Mesenchymal stem cell (in vitro differentiated cells and primary cell): Measurements from ENCODE around the gene ADAMTS17.

Source experiments
- DNase-seq: peaks from one replicate; pipeline ENCODE4 v3.0.0-alpha.2; 2013
- H2AFZ ChIP-seq: one replicate; pipeline ENCODE4 v1.6.1; 2013; ENCODE audit warnings: low read depth, mild to moderate bottlenecking, control low read depth, inconsistent platforms, low read length, moderate library complexity
- H2AK5ac ChIP-seq: 2 replicates; pipeline ENCODE4 v1.6.1; 2013; ENCODE audit warnings: low read length, moderate library complexity, mild to moderate bottlenecking, inconsistent platforms; ENCODE audit not compliant: severe bottlenecking
- H2BK120ac ChIP-seq: one replicate; pipeline ENCODE4 v1.6.1; 2013; ENCODE audit warnings: low read depth, mild to moderate bottlenecking, inconsistent platforms, low read length, moderate library complexity
- H2BK12ac ChIP-seq, 2 experiments: one replicate each; pipeline ENCODE4 v1.6.1; 2013; ENCODE audit warnings: inconsistent platforms in 2 of 2, low read length in 2 of 2, mild to moderate bottlenecking in 2 of 2, moderate library complexity in 2 of 2, control low read depth in 1 of 2
- H2BK15ac ChIP-seq: one replicate; pipeline ENCODE4 v1.6.1; 2013; ENCODE audit warnings: mild to moderate bottlenecking, low read depth, inconsistent platforms; ENCODE audit not compliant: poor library complexity, severe bottlenecking
- H2BK5ac ChIP-seq: 2 replicates; pipeline ENCODE4 v1.6.1; 2013; ENCODE audit warnings: low read depth, mild to moderate bottlenecking, low read length, control low read depth, inconsistent platforms; ENCODE audit not compliant: poor library complexity, severe bottlenecking
- H3K14ac ChIP-seq, 2 experiments: one replicate each; pipeline ENCODE4 v1.6.1; 2013; ENCODE audit warnings: inconsistent platforms in 2 of 2, low read length in 2 of 2, control low read depth in 1 of 2, mild to moderate bottlenecking in 1 of 2, moderate library complexity in 1 of 2
- H3K18ac ChIP-seq, 2 experiments: one replicate each; pipeline ENCODE4 v1.6.1; 2013; ENCODE audit warnings: inconsistent platforms in 2 of 2, low read length in 2 of 2, control low read depth in 1 of 2, low read depth in 1 of 2, mild to moderate bottlenecking in 1 of 2
- H3K23ac ChIP-seq, 2 experiments: one replicate each; pipeline ENCODE4 v1.6.1; 2013; ENCODE audit warnings: inconsistent platforms in 2 of 2, low read length in 2 of 2, mild to moderate bottlenecking in 2 of 2, moderate library complexity in 2 of 2, control low read depth in 1 of 2
- H3K27ac ChIP-seq: 2 replicates; pipeline ENCODE4 v1.5.1; 2013; ENCODE audit warnings: mild to moderate bottlenecking, moderate library complexity, low read length, control low read depth, inconsistent platforms; ENCODE audit not compliant: poor library complexity, severe bottlenecking
- H3K27me3 ChIP-seq, 2 experiments: 2 replicates each; pipeline versions ENCODE4 v1.6.1 to v1.7.0; 2013; ENCODE audit warnings: low read length in 2 of 2, mild to moderate bottlenecking in 2 of 2, moderate library complexity in 2 of 2, control low read depth in 1 of 2, inconsistent platforms in 1 of 2; ENCODE audit not compliant: control insufficient read depth in 1 of 2, insufficient read depth in 1 of 2
- H3K36me3 ChIP-seq, 2 experiments: 2 replicates each; pipeline versions ENCODE4 v1.6.1 to v1.7.0; 2013; ENCODE audit warnings: low read length in 2 of 2, control low read depth in 1 of 2, inconsistent platforms in 1 of 2, low read depth in 1 of 2, mild to moderate bottlenecking in 1 of 2; ENCODE audit not compliant: insufficient read depth in 2 of 2, control insufficient read depth in 1 of 2
- H3K4ac ChIP-seq, 2 experiments: one replicate each; pipeline ENCODE4 v1.6.1; 2013; ENCODE audit warnings: inconsistent platforms in 2 of 2, low read length in 2 of 2, mild to moderate bottlenecking in 2 of 2, moderate library complexity in 2 of 2, control low read depth in 1 of 2, low read depth in 1 of 2
- H3K4me1 ChIP-seq: 2 replicates; pipeline ENCODE4 v1.6.1; 2013; ENCODE audit warnings: low read depth, low read length, control low read depth; ENCODE audit not compliant: control insufficient read depth, insufficient read depth
- H3K4me2 ChIP-seq: 2 replicates; pipeline ENCODE4 v1.6.1; 2013; ENCODE audit warnings: low read length, mild to moderate bottlenecking, inconsistent platforms; ENCODE audit not compliant: poor library complexity, severe bottlenecking
- H3K4me3 ChIP-seq, 2 experiments: 2 replicates each; pipeline versions ENCODE4 v1.5.1 to v1.7.0; 2013; ENCODE audit warnings: low read length in 2 of 2, mild to moderate bottlenecking in 2 of 2, control low read depth in 1 of 2, low read depth in 1 of 2; ENCODE audit not compliant: insufficient read depth in 1 of 2
- H3K79me1 ChIP-seq: replicated peaks from 2 replicates; pipeline ENCODE4 v1.6.1; 2013; ENCODE audit warnings: mild to moderate bottlenecking, control low read depth, low read length, inconsistent platforms; ENCODE audit not compliant: poor library complexity, severe bottlenecking
- H3K9ac ChIP-seq: 2 replicates; pipeline ENCODE4 v1.7.0; 2013; ENCODE audit warnings: mild to moderate bottlenecking, low read length, moderate library complexity
- H3K9me3 ChIP-seq: 2 replicates; pipeline ENCODE4 v1.7.0; 2013; ENCODE audit warnings: mild to moderate bottlenecking, low read length; ENCODE audit not compliant: control insufficient read depth
- H4K8ac ChIP-seq: one replicate; pipeline ENCODE4 v1.6.1; 2013; ENCODE audit warnings: inconsistent platforms, mild to moderate bottlenecking, low read length, moderate library complexity
- H4K91ac ChIP-seq: one replicate; pipeline ENCODE4 v1.6.1; 2013; ENCODE audit warnings: mild to moderate bottlenecking, low read length, inconsistent platforms
- WGBS: methylation state at CpG from one replicate; pipeline ENCODE4 v1.1.7; 2013; ENCODE audit warnings: mixed read lengths; 5-methylcytosine and 5-hydroxymethylcytosine counted together

The ADAMTS17 gene

DNA sequence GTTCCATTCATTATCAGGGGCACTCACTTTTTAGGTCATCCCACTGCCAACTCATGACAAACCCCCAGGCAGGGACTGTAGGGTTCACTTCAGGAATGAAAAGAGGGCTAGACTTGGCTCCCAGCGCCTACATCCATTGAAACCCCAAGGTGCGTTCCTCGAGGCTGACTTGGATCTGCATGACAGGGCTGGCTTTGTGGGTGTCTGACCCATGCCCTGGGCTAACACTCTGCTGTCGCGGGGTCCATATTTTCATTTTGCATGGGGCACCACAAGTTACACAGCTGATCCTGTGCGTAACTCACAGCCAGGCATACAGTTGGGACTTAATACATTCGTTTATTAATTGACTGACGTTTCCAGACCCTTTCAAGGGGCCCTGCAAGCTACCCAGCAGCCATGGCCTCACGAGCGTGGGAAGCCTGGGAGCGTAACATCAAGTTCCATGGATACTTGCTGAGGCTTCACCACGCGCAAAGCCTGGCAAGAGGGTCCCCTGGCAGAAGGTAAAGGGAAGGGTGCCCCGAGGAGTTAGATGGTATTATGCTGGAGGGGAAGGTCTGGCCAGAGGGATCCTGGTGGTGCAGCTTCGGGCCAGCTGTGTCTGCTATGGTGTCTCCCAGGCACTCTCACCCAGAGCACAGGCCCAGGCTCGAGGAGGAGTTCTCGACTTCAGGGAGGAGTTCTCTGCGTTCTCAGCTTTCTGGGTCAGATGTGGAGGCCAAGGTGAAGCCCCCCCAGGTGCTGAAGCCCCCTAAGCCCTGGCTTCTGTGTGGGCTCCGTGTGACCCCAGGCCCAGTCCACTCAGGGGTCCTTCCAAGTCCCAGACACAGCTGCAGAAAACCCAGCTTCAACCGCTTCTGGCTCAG lies 85.4 kb downstream of the ADAMTS17 start:
- Histone ChIP-seq H3K9ac (no peak overlapping the region), H3K4ac (no peak overlapping the region), H2AFZ (no peak overlapping the region), H3K79me1 (no peaks in the 10 kb centered on the region), H3K23ac (no peak overlapping the region), H3K4me3 (no peak overlapping the region), H2BK15ac (no peak overlapping the region), H2BK12ac (no peak overlapping the region), H3K4me1 (no peaks in the 10 kb centered on the region), H4K91ac (no peak overlapping the region), H3K36me3 (no peaks in the 10 kb centered on the region), H3K18ac (no peak overlapping the region), H4K8ac (no peak overlapping the region), H3K27ac (no peak overlapping the region), H2AK5ac (no peak overlapping the region), H3K9me3 (no peaks in the 10 kb centered on the region), H3K14ac (no peak overlapping the region), H2BK5ac (no peak overlapping the region), H3K4me2 (no peak overlapping the region), H2BK120ac (no peak overlapping the region), H3K27me3 (no peaks in the 10 kb centered on the region)
- WGBS: 68% methylated on average over 20 of the region's 20 CpGs
- no peak for DNase-seq

DNA sequence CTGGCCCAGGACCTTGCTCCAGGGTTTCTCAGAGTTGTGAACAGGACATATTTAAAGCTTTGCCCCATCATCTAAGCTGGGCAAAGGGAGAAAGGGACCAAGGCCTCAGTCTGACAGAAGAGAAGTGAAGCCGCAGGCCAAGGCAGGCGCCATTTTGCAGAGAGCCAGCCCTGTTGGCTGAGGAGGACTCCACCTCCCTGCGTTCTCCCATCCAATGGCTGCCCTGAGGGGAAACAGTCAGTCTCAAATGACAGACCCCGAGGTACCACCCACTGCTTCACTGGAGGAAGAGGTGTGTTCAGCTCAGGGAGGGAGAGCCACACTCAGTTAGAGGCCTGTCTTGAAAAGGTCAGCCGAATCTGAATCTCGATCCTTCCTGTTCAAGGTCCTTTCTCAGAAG lies 86.1 kb downstream of the ADAMTS17 start:
- Histone ChIP-seq H3K18ac (no peak overlapping the region), H3K27ac (no peak overlapping the region), H2BK12ac (no peak overlapping the region), H3K4me2 (no peak overlapping the region), H2AFZ (no peak overlapping the region), H2BK5ac (no peak overlapping the region), H3K14ac (no peak overlapping the region), H3K4me1 (no peaks in the 10 kb centered on the region), H3K23ac (no peak overlapping the region), H3K9me3 (no peaks in the 10 kb centered on the region), H2BK120ac (no peak overlapping the region), H3K9ac (no peak overlapping the region), H3K79me1 (no peaks in the 10 kb centered on the region), H2AK5ac (no peak overlapping the region), H3K27me3 (no peaks in the 10 kb centered on the region), H3K4me3 (no peak overlapping the region), H3K36me3 (no peaks in the 10 kb centered on the region), H4K91ac (no peak overlapping the region), H4K8ac (no peak overlapping the region), H3K4ac (no peak overlapping the region), H2BK15ac (no peak overlapping the region)
- 65% methylated on average over 6 of the region's 6 CpGs for WGBS
- DNase-seq: no peak

DNA sequence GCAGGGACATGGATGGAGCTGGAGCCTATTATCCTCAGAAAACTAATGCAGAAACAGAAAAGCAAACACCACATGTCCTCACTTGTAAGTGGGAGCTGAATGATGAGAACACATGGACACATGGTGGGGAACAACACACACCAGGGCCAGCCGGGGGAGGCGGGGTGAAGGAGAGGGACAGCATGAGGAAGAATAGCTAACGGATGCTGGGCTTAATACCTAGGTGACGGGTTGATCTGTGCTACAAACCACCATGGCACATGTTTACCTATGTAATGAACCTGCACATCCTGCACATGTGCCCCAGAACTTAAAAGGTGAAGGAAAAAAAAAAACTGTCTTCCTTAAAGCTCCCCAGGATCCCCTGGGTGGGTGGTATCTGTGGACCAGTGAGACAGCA lies 87.1 kb downstream of the ADAMTS17 start:
- no peak overlapping the region for H3K18ac ChIP-seq
- H3K79me1 ChIP-seq: no peaks in the 10 kb centered on the region
- no peak overlapping the region for H2BK12ac ChIP-seq
- no peak overlapping the region for H2AFZ ChIP-seq
- no peak overlapping the region for H3K14ac ChIP-seq
- no peak overlapping the region for H2BK15ac ChIP-seq
- no peak overlapping the region for H3K4ac ChIP-seq
- no peak overlapping the region for H4K91ac ChIP-seq
- H3K4me2 ChIP-seq: no peak overlapping the region
- WGBS: 100% methylated on average over 2 of the region's 4 CpGs
- H3K27me3 ChIP-seq: no peaks in the 10 kb centered on the region
- no peaks in the 10 kb centered on the region for H3K36me3 ChIP-seq
- no peak for DNase-seq
- H3K4me1 ChIP-seq: no peaks in the 10 kb centered on the region
- H2BK5ac ChIP-seq: no peak overlapping the region
- no peak overlapping the region for H4K8ac ChIP-seq
- no peak overlapping the region for H2BK120ac ChIP-seq
- no peak overlapping the region for H3K27ac ChIP-seq
- no peak overlapping the region for H3K23ac ChIP-seq
- no peak overlapping the region for H3K9ac ChIP-seq
- H3K4me3 ChIP-seq: no peak overlapping the region
- H3K9me3 ChIP-seq: no peaks in the 10 kb centered on the region
- H2AK5ac ChIP-seq: no peak overlapping the region

DNA sequence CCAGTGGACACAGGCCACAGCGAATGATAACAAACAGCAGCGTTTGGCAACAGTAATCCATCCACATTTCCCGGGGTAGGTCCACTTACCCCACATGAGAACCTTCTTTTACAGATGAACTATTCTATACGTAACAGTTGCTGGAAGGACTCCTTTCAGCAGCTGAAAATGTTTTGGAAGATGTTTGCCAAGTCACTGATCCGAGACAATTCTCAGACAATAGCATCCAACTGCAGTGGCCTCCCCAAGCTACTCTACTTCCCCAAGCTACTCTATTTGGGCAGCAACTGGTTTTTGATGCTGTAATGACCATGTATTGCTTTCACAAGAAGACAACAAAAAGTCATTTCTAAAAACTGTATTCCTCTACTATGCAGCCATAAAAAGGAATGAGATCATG lies 87.5 kb downstream of the ADAMTS17 start:
- 65% methylated on average over 5 of the region's 5 CpGs for WGBS
- no peak overlapping the region for H2BK15ac ChIP-seq

More for the DNA sequence above, 87.5 kb downstream of the ADAMTS17 start:
- no peak overlapping the region for H2BK12ac ChIP-seq
- H2BK120ac ChIP-seq: no peak overlapping the region
- H3K4me1 ChIP-seq: no peaks in the 10 kb centered on the region
- no peak overlapping the region for H3K9ac ChIP-seq
- no peak overlapping the region for H2BK5ac ChIP-seq
- no peak overlapping the region for H4K91ac ChIP-seq
- H3K9me3 ChIP-seq: no peaks in the 10 kb centered on the region
- no peak overlapping the region for H2AK5ac ChIP-seq
- no peaks in the 10 kb centered on the region for H3K27me3 ChIP-seq
- no peaks in the 10 kb centered on the region for H3K79me1 ChIP-seq
- H3K23ac ChIP-seq: no peak overlapping the region
- no peak overlapping the region for H4K8ac ChIP-seq
- H3K27ac ChIP-seq: no peak overlapping the region
- H2AFZ ChIP-seq: no peak overlapping the region
- no peak overlapping the region for H3K4me2 ChIP-seq
- H3K4me3 ChIP-seq: no peak overlapping the region
- no peak overlapping the region for H3K4ac ChIP-seq
- H3K36me3 ChIP-seq: no peaks in the 10 kb centered on the region
- H3K18ac ChIP-seq: no peak overlapping the region
- DNase-seq: no peak
- H3K14ac ChIP-seq: no peak overlapping the region
